Measurements from ENCODE around the gene CAPN15.

GRCh38 chr16:544517-544916 lies 17.0 kb downstream of the CAPN15 start:
- TF ChIP-seq TAF1 (IDR thresholded peaks at IDR 0.05; ENCODE audit: borderline replicate concordance, insufficient read depth, low read length) (no peak), SIN3A (IDR thresholded peaks at IDR 0.05; ENCODE audit: borderline replicate concordance, insufficient read depth, low read length) (no peak)

Data from PFSK-1 (cell line).